WTC11 (cell line): ENCODE data around the gene KRTAP21-2. TPM values are rescaled to one million over a fixed set of nuclear protein-coding genes. Genes with fewer than 3 reads are reported as not detected.

Experiments used
- ATAC-seq: fragments of 200-7000 bp; cut with Tn5 transposase; 2 replicates; pipeline ENCODE4 v1.10.0; 2021; ENCODE audit warnings: mild to moderate bottlenecking, moderate library complexity
- CTCF ChIA-PET: fragments of 300-600 bp; sonication (Branson Sonifier 250); formaldehyde crosslinking; loops from one replicate; lab custom pipeline; 2021; ENCODE audit warnings: antibody characterized with exemption; lab: Charles Lee
- POLR2A ChIA-PET: fragments of 350-600 bp; sonication (Branson Sonifier 250); formaldehyde crosslinking; loops from one replicate; lab custom pipeline; 2021; ENCODE audit warnings: antibody characterized with exemption; lab: Charles Lee
- DNase-seq: peaks from one replicate; pipeline ENCODE4 v3.0.0; 2021; ENCODE audit warnings: low spot score
- H3K27ac Mint-ChIP-seq: 2 replicates; pipeline ENCODE4 v1.8.0; 2021; ENCODE audit warnings: mixed read lengths
- H3K27me3 Mint-ChIP-seq: 2 replicates; pipeline ENCODE4 v1.8.0; 2021; ENCODE audit warnings: low read depth, mild to moderate bottlenecking, moderate library complexity, mixed read lengths
- H3K36me3 Mint-ChIP-seq: 2 replicates; pipeline ENCODE4 v1.8.0; 2021; ENCODE audit warnings: mixed read lengths
- H3K4me1 Mint-ChIP-seq: 2 replicates; pipeline ENCODE4 v1.8.0; 2022; ENCODE audit warnings: mixed read lengths
- H3K4me3 Mint-ChIP-seq: 2 replicates; pipeline ENCODE4 v1.8.0; 2021; ENCODE audit warnings: mild to moderate bottlenecking, moderate library complexity, mixed read lengths
- H3K9me3 Mint-ChIP-seq: 2 replicates; pipeline ENCODE4 v1.8.0; 2021; ENCODE audit warnings: mixed read lengths
- ATF6 ChIP-seq: sonication (generic); formaldehyde crosslinking; IDR thresholded peaks from 2 replicates; pipeline ENCODE4 v1.8.1; 2023; ENCODE audit warnings: mild to moderate bottlenecking, missing genetic modification reagents
- CBFB ChIP-seq: sonication (generic); formaldehyde crosslinking; IDR thresholded peaks from 2 replicates; pipeline ENCODE4 v1.8.1; 2022; ENCODE audit warnings: mild to moderate bottlenecking, low read depth, missing genetic modification reagents
- CREM ChIP-seq: sonication (generic); formaldehyde crosslinking; IDR thresholded peaks from 2 replicates; pipeline ENCODE4 v1.8.1; 2022; ENCODE audit warnings: mild to moderate bottlenecking, missing genetic modification reagents, moderate library complexity
- E2F1 ChIP-seq: sonication (generic); formaldehyde crosslinking; IDR thresholded peaks from 2 replicates; pipeline ENCODE4 v1.8.0; 2022; ENCODE audit warnings: mild to moderate bottlenecking, missing genetic modification reagents
- ETV6 ChIP-seq: sonication (generic); formaldehyde crosslinking; IDR thresholded peaks from 2 replicates; pipeline ENCODE4 v1.8.1; 2022; ENCODE audit warnings: mild to moderate bottlenecking, missing genetic modification reagents
- HMGA2 ChIP-seq: fragments of 250-450 bp; sonication (Bioruptor Pico); IDR thresholded peaks from 2 replicates; pipeline ENCODE4 v1.4.0; 2021; ENCODE audit warnings: mild to moderate bottlenecking, moderate library complexity
- IRF2 ChIP-seq: sonication (generic); formaldehyde crosslinking; IDR thresholded peaks from 2 replicates; pipeline ENCODE4 v1.8.0; 2022; ENCODE audit warnings: low read depth, missing genetic modification reagents, borderline replicate concordance
- NFE2L1 ChIP-seq: sonication (generic); formaldehyde crosslinking; IDR thresholded peaks from 2 replicates; pipeline ENCODE4 v1.8.1; 2023; ENCODE audit warnings: missing genetic modification reagents
- NR2C2 ChIP-seq: sonication (generic); formaldehyde crosslinking; IDR thresholded peaks from 2 replicates; pipeline ENCODE4 v1.8.0; 2022; ENCODE audit warnings: mild to moderate bottlenecking, missing genetic modification reagents
- NR3C1 ChIP-seq: sonication (generic); formaldehyde crosslinking; conservative IDR thresholded peaks from 2 replicates; pipeline ENCODE4 v1.8.1; 2023; ENCODE audit warnings: low read depth, mild to moderate bottlenecking, missing genetic modification reagents
- SMAD3 ChIP-seq: sonication (generic); formaldehyde crosslinking; IDR thresholded peaks from 2 replicates; pipeline ENCODE4 v1.8.0; 2022; ENCODE audit warnings: missing genetic modification reagents, mild to moderate bottlenecking, borderline replicate concordance
- SMAD4 ChIP-seq: sonication (generic); formaldehyde crosslinking; IDR thresholded peaks from 2 replicates; pipeline ENCODE4 v1.8.0; 2022; ENCODE audit warnings: mild to moderate bottlenecking, missing genetic modification reagents
- SP1 ChIP-seq: sonication (generic); formaldehyde crosslinking; conservative IDR thresholded peaks from 2 replicates; pipeline ENCODE4 v1.8.1; 2022; ENCODE audit warnings: missing genetic modification reagents
- USF2 ChIP-seq: sonication (generic); formaldehyde crosslinking; IDR thresholded peaks from 2 replicates; pipeline ENCODE4 v1.8.1; 2023; ENCODE audit warnings: mild to moderate bottlenecking, missing genetic modification reagents, moderate library complexity
- ZNF219 ChIP-seq: sonication (generic); formaldehyde crosslinking; IDR thresholded peaks from 2 replicates; pipeline ENCODE4 v1.8.0; 2023; ENCODE audit warnings: missing genetic modification reagents, mild to moderate bottlenecking, borderline replicate concordance
- ZNF416 ChIP-seq: fragments of 250-450 bp; sonication (Bioruptor Pico); IDR thresholded peaks from 2 replicates; pipeline ENCODE4 v1.9.0; 2021; ENCODE audit warnings: mild to moderate bottlenecking, inconsistent platforms
- ZNF425 ChIP-seq: fragments of 250-450 bp; sonication (Bioruptor Pico); conservative IDR thresholded peaks from 2 replicates; pipeline ENCODE4 v1.9.0; 2021; ENCODE audit warnings: mild to moderate bottlenecking
- total RNA-seq: library from RNA; stranded (reverse); gene quantifications from 3 replicates; pipeline ENCODE4 v1.2.3, GENCODE V29; 2021
- TF ChIP-seq, protein P1 (sequence below): sonication (generic); formaldehyde crosslinking; IDR thresholded peaks from 2 replicates; pipeline ENCODE4 v1.8.1; 2023; ENCODE audit warnings: mild to moderate bottlenecking, missing genetic modification reagents, borderline replicate concordance
- TF ChIP-seq, protein P2 (sequence below): sonication (generic); formaldehyde crosslinking; IDR thresholded peaks from 2 replicates; pipeline ENCODE4 v1.8.1; 2022; ENCODE audit warnings: mild to moderate bottlenecking, moderate library complexity, missing genetic modification reagents
- TF ChIP-seq, protein P3 (sequence below): sonication (generic); formaldehyde crosslinking; conservative IDR thresholded peaks from 2 replicates; pipeline ENCODE4 v1.8.1; 2022; ENCODE audit warnings: mild to moderate bottlenecking, missing genetic modification reagents
- TF ChIP-seq, protein P4 (sequence below): sonication (generic); formaldehyde crosslinking; conservative IDR thresholded peaks from 2 replicates; pipeline ENCODE4 v1.8.1; 2023; ENCODE audit warnings: mild to moderate bottlenecking, low read depth, missing genetic modification reagents, moderate library complexity

KRTAP21-2 gene
- total RNA-seq, 1 experiment from 2014 or later, result not detected

- TF ChIP-seq, protein P1, sequence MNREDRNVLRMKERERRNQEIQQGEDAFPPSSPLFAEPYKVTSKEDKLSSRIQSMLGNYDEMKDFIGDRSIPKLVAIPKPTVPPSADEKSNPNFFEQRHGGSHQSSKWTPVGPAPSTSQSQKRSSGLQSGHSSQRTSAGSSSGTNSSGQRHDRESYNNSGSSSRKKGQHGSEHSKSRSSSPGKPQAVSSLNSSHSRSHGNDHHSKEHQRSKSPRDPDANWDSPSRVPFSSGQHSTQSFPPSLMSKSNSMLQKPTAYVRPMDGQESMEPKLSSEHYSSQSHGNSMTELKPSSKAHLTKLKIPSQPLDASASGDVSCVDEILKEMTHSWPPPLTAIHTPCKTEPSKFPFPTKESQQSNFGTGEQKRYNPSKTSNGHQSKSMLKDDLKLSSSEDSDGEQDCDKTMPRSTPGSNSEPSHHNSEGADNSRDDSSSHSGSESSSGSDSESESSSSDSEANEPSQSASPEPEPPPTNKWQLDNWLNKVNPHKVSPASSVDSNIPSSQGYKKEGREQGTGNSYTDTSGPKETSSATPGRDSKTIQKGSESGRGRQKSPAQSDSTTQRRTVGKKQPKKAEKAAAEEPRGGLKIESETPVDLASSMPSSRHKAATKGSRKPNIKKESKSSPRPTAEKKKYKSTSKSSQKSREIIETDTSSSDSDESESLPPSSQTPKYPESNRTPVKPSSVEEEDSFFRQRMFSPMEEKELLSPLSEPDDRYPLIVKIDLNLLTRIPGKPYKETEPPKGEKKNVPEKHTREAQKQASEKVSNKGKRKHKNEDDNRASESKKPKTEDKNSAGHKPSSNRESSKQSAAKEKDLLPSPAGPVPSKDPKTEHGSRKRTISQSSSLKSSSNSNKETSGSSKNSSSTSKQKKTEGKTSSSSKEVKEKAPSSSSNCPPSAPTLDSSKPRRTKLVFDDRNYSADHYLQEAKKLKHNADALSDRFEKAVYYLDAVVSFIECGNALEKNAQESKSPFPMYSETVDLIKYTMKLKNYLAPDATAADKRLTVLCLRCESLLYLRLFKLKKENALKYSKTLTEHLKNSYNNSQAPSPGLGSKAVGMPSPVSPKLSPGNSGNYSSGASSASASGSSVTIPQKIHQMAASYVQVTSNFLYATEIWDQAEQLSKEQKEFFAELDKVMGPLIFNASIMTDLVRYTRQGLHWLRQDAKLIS (CRISPR knock-in tag), result no peak
- no peak for TF ChIP-seq IRF2 (CRISPR knock-in tag)
- TF ChIP-seq, protein P2, sequence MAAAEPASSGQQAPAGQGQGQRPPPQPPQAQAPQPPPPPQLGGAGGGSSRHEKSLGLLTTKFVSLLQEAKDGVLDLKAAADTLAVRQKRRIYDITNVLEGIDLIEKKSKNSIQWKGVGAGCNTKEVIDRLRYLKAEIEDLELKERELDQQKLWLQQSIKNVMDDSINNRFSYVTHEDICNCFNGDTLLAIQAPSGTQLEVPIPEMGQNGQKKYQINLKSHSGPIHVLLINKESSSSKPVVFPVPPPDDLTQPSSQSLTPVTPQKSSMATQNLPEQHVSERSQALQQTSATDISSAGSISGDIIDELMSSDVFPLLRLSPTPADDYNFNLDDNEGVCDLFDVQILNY (CRISPR knock-in tag), result no peak
- TF ChIP-seq NR3C1 (CRISPR knock-in tag), result no peak
- TF ChIP-seq NFE2L1, result no peak
- TF ChIP-seq SP1 (CRISPR knock-in tag), result no peak
- no peak for TF ChIP-seq ATF6 (CRISPR knock-in tag)
Observed at GRCh38 chr21:30719401-30719800, 27.7 kb downstream of the KRTAP21-2 start (continued).

- DNase-seq, result no peak
- no peaks in the 10 kb centered on the region for H3K9me3 Mint-ChIP-seq
- no peaks in the 10 kb centered on the region for H3K27me3 Mint-ChIP-seq
- H3K4me3 Mint-ChIP-seq, result no peak within 1 kb of the TSS
- ChIA-PET CTCF (no interaction called here), POLR2A (no interaction called here)
- H3K27ac Mint-ChIP-seq, result no peak within 1 kb of the TSS
- no peaks in the 10 kb centered on the region for H3K36me3 Mint-ChIP-seq
- no peak for ATAC-seq
- H3K4me1 Mint-ChIP-seq, result no peaks in the 10 kb centered on the region
- TF ChIP-seq ZNF425 (CRISPR knock-in tag) (no peak), SMAD4 (CRISPR knock-in tag) (no peak), CREM (no peak), ZNF219 (no peak), CBFB (no peak), NR2C2 (no peak), SMAD3 (CRISPR knock-in tag) (no peak), USF2 (CRISPR knock-in tag) (no peak), ZNF416 (CRISPR knock-in tag) (no peak), ETV6 (CRISPR knock-in tag) (no peak), E2F1 (CRISPR knock-in tag) (no peak), HMGA2 (CRISPR knock-in tag) (no peak)
- TF ChIP-seq, protein P3, sequence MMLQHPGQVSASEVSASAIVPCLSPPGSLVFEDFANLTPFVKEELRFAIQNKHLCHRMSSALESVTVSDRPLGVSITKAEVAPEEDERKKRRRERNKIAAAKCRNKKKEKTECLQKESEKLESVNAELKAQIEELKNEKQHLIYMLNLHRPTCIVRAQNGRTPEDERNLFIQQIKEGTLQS, result no peak
- TF ChIP-seq, protein P4, sequence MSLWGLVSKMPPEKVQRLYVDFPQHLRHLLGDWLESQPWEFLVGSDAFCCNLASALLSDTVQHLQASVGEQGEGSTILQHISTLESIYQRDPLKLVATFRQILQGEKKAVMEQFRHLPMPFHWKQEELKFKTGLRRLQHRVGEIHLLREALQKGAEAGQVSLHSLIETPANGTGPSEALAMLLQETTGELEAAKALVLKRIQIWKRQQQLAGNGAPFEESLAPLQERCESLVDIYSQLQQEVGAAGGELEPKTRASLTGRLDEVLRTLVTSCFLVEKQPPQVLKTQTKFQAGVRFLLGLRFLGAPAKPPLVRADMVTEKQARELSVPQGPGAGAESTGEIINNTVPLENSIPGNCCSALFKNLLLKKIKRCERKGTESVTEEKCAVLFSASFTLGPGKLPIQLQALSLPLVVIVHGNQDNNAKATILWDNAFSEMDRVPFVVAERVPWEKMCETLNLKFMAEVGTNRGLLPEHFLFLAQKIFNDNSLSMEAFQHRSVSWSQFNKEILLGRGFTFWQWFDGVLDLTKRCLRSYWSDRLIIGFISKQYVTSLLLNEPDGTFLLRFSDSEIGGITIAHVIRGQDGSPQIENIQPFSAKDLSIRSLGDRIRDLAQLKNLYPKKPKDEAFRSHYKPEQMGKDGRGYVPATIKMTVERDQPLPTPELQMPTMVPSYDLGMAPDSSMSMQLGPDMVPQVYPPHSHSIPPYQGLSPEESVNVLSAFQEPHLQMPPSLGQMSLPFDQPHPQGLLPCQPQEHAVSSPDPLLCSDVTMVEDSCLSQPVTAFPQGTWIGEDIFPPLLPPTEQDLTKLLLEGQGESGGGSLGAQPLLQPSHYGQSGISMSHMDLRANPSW, result no peak
Observed at GRCh38 chr21:30718239-30718909, 28.7 kb downstream of the KRTAP21-2 start, which contains the start of gene KRTAP21-3. KRTAP21-3 (minus strand) TSS chr21:30718777; CDS start chr21:30718759, 18 bp downstream.
